Right lung (tissue), 5 donors: ENCODE data around the gene SBK2. TPM values are rescaled to one million over a fixed set of nuclear protein-coding genes. Genes with fewer than 3 reads are reported as not detected.
"Not testable (repeated sequence)": the region's sequence is repeated elsewhere in the genome, so short reads cannot be mapped to it uniquely, and the experiment has no call there.

Experiments
- DNase-seq, 2 donors: peaks; one replicate each; pipeline ENCODE4 v3.0.0-alpha.2; 2013
- polyA plus RNA-seq, 5 donors: library from polyadenylated mRNA; unstranded; fragments of 120-200 nt; gene quantifications; one replicate each; pipeline versions ENCODE4 v1.2.1 to v1.2.3, GENCODE V29; 2013; ENCODE audit warnings: inconsistent platforms in 1 of 5, low replicate concordance in 1 of 5; ENCODE audit not compliant: insufficient read length in 5 of 5, insufficient read depth in 1 of 5

The SBK2 gene
- polyA plus RNA-seq, 5 donors: 0.41 TPM; not detected in 4

DNA sequence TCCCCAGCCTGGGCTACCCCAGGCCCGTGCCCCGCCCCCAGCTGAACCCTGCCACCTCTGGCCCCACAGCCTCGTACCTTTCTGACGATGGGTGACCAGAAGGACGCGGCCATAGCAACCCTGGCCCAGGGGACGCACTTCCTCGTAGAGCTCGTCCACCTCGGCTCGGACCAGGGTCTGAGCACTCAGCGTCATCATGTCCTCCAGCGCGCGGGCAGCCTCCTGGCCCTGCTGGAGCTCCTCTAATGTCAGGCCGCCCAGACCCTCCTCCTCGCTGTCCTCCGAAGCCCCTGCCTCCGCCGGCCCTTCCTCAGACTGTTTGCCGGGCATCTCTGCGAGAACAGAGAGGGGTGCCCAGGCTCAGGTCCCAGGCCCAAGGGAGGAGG, 975 bp downstream of the SBK2 start:
- DNase-seq: no peak

DNA sequence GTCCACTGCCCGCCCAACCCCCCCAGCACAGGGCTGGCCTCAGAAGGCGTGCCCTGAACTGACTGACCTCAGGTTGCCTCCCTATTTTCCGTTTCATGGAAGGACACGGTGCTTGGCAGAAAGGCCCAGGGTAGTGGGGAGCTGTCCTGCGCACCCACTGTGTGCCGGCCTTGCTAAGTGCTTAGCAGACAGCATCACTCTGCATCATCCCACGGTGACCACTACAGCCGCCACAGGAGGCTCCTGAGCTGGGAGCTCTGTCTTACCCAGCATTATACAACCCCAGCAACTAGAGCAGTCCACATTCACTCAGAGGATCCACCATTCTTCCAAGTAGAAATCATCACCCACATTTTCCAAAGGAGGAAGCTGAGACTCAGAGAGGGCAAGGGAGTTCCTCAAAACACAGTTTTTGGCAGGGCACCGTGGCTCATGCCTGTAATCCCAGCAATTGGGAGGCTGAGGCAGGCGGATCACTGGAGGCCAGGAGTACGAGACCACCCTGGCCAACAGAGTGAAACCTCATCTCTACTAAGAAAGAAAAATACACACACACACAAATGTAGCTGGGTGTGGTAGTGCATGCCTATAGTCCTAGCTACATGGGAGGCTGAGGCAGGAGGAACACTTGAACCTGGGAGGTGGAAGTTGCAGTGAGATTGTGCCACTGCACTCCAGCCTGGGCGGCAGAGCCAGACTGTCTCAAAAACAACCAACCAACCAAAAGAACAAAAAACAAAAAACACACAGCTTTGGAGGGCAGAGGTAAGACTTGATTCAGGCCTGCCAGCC, 1.6 kb downstream of the SBK2 start:
- no peak for DNase-seq

DNA sequence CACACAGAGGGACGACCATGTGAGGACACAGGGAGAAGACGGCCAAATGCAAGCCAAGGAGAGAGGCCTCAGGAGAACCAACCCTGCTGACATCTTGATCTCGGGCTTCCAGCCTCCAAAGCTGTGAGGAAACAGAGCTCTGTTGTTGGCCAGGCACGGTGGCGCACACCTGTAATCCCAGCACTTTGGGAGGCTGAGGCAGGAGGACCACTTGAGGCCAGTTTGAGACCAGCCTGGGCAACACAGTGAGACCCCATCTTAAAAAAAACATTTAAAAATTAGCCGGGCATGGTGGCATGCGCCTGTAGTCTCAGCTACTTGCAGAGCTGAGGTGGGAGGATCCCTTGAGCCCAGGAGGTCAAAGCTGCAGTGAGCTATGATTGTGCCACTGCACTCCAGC, 2.7 kb downstream of the SBK2 start:
- not testable (repeated sequence) for DNase-seq

DNA sequence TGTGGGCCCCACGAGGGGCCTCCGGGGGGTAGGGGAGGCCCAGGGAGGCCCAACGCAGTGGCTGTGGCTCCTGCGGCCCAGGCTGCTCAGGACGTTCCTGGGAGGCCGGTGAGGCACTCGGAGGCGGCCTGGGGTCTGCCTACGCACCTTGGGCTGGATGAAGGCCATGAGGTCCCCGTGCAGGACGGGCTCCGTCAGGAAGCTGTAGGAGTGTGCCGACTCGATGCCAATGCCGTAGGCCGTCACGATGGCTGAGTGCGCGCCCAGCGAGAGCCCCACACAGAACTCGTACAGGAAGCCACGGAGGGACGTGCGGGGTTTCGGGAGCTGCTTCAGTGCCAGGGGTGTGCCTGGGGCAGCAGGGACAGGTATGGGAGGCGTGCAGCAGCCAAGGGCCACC, 5.9 kb downstream of the SBK2 start:
- DNase-seq: no peak

DNA sequence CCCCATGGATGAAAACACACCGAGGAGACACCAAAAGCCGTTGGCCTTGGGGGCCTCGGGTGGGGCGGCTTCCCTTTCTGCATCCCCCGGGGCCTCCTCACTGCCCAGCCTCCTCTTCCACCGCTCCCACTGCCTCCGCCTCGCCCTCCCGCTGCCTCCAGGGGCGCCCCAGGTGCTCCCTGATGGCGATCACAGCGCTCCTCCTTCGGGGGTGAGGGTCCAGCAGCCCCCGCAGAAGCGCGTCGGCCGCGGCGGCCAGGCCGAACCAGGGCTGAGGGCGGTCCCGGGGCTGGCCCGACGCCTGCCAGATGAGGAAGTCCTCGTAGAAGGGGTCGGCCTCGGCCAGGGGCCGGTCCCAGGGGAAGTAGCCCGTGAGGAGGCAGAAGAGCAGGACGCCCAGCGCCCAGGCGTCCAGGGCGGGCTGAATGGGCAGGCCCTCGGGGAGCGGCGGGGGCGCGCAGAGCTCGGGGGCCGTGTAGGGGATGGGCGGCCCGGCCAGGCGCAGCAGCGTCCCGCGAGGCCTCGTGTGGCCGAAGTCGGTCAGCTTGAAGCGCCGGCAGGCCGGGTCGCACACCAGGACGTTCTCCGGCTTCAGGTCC, 7.2 kb downstream of the SBK2 start:
- DNase-seq: no peak

DNA sequence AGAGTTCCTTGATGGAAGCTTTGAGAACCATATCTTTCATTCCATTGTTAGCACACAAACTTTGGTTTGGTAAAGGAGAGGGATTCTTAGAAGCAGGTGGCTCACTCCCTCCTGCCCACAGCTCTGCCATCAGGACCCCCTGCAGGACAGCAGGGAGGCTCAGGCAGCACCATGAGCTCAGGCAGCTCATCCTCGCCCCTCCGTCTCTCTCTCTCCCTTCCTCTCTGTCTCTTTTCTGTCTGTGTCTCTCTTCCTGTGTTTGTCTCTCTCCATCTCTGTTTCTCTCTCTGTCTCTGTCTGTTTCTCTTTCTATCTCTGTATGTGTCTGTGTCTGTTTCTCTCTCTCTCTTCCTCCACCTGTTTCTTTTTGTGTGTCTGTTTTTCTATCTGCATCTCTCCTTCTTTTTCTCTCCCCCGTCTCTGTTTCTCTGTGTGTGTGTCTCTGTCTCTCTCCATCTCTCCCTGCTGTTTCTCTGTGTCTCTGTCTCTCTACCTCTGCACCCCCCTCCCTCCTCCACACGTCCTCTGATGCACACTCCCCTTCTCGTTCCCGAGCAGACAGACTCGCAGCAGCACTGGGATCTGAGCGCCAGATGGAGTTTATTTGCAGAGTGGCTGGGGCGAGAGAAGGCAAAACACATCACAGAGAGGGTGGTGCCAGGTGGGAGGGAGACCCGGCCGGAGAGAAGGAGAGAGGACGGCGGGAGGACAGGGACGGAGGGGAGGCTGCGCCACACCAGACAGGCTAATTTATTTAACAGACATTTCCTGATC, 8.7 kb downstream of the SBK2 start:
- no peak for DNase-seq

DNA sequence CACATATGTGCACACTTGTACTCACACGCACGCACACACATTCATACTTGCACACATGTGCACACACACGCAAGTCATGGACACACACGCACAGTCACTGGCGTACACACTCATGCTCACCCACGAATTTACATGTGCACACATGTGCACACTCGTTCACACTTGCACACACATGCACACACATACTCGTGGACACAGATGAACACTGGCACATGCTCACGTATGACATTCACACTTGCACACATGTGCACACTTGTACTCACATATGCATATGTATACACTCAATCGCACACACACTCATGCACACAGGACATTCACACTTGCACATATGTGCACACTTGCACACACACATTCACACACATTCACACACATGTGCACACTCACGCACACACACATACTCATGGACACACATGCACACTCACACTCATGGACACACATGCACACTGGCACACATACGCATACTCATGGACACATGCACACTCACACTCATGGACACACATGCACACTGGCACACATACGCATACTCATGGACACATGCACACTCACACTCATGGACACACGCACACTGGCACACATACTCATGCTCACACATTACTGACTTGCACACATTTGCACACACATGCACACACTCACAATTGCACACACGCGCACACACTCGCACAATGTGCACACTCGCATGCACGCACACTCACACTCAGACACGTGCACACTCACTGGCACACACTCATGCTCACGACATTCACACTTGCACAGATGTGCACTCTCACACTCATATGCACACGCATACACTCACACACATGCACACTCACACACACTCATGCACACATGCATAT, 9.5 kb downstream of the SBK2 start:
- no peak for DNase-seq

DNA sequence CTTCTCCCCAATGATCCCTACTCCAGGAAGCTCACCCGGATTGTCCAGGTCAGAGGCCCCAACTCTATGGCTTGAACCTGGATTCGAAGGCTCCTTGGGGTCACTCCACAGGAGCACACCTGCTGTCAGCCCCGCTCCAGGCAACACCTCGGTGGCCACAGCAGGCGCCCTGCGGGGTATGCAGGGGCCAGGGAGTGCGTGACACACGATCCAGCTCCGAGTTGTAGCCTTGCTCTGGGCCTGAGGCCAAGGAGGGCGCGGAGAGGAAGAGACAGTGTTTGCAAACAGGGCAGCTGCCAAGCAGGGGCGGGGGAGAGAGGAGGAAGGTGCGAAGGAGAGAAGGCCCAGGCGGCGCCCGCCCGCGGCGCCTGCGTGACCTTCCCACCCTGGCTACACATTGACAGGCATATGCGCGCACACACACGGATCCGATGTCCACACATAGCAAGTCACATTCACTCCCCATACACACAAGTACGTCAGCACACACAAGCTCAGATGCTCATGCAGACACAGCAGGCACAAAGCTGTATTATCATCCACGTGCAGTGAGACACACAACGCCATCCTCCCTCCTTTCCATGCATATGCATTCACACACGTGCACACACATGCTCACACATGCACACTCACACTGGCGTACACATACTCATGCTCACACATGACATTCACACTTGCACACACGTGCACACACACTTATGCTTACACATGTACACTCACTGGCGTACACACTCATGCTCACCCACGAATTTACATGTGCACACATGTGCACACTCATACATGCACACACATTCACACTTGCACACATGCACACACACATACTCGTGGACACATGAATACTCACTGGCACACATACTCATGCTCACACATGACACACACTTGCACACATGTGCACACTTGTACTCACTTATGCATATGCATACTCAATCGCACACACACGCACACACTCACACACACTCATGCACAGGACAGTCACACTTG, 10.4 kb downstream of the SBK2 start:
- DNase-seq: peak; percentile 72 to 83

DNA sequence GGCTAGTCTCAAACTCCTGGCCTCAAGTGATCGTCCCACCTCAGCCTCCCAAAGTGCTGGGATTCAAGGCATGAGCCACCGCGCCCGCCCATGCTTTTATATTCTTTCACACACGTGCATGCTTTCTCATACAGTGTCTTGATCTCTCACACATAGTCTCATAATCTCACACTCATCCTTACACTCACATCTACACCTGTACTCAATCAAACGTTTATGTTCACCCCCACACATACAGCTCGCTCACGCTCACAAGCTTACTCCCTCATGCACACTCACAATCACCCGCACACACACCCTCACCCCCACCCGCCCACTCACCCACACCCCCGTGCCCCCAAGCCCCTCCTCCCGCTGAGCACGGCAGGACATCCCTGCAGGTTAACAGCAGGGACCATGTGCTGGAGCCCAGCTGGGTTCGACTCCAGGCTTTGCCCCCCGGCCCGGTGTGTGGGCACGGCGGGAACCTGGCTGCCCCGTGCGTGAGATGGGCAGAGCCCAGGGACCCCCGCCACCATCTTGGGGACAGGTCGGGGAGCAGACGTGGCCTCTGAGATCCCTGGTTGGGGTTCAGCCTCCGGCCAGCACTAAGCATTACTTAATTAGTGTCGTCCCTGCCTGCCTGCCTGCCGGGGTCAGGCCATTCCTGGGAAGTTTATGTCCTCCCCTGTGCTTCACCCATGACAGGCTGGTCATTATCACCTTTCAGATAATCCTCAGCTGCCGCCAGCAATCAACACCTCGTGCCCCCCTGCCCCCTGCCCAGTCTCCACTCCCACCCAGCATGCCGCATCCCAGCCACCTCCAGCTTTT, 11.4 kb downstream of the SBK2 start:
- no peak for DNase-seq

DNA sequence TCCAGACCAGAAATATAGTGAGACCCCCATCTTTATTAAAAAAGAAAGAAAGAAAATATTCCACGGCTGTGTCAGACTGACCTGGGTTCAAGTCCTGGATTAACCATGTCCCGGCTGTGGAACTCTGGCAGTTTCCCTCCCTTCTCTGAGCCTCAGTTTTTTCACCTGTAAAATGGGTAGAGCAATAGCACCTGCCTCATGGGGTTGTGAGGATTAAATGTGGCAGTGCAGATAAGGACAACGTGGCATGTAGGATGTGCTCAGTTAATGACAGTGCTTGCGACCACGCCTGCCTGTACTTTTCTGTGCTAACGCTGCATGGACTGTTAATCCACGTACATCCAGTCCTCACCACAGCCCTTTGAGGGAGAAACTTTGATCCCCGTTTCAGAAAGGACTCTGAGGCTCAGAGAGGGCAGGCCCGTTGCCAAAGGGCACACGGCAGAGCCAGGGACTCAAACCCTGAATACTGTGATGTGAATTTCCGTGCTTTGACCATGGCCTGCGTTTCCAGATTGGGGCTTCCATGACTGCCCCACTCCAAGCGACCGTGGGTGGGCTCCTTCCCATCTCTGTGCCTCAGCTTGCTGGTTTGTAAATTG, 16.1 kb downstream of the SBK2 start:
- DNase-seq: no peak

DNA sequence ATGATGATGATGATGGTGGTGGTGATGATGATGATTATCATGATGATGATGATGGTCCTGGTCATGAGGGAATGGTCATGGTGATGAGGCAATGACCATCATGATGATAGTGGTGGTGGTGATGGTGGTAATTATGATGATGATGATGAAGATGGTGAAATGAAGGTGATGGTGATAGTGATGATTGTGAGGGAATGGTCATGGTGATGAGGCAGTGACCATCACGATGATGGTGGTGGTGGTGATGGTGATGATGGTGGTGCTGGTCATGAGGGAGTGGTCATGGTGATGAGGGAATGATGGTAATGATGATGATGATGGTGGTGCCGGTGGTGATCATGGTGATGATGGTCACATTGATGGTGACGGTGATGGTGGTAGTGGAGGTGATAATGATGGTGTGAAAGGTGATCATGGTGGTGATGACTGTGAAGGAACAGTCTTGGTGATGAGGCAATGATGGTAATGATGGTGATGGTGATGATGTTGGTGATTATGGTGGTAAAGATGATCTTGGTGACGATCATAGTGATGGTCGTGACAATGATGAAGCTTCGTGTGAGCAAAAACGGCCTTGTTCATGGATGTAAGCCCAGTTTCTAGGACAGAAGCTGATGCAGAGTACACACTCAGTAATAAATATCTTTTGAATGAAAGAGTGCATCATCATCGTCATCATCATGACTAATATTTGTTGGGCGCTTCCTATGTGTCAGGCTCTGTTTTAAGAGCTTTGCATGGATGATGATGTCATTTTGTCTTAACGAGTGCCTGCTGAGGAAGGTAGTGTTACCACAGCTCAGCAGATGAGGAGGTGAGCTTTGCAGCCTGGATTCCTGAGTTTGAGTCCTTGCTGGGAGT, 17.3 kb downstream of the SBK2 start:
- DNase-seq: no peak

DNA sequence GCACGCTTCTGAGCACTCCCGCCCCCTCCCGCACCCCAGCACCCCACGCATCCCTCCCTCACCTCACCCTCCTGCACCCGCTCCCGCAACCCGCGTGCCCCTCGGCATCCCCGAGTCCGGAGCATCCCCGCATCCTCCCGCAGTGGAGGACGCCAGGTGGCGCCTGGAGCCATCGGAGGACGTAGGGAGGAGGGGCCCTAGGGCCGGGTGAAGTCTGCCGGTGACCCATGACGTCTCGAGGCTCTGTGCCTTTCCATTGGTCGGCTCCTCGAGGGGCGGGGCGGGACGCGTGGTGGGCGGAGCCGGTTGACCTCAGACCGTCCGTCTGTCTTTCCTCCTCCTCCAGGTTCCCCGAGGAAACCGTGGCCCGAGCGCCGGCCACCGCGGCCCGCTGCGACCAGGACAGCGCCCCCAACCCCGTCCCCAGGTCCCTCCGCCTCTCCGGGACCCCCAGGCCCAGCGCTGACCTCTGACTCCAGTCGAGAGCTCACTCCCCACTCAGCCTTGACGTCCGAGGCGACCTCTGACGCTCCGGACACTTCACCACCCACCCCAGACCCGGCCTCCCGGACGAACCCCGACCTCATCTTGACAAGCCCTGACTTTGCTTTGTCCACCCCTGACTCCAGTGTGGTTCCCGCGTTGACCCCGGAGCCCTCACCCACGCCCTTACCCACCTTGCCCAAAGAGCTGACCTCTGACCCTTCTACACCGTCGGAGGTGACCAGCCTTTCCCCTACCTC, 19.9 kb downstream of the SBK2 start:
- DNase-seq: peak; percentile 85 to 90

DNA sequence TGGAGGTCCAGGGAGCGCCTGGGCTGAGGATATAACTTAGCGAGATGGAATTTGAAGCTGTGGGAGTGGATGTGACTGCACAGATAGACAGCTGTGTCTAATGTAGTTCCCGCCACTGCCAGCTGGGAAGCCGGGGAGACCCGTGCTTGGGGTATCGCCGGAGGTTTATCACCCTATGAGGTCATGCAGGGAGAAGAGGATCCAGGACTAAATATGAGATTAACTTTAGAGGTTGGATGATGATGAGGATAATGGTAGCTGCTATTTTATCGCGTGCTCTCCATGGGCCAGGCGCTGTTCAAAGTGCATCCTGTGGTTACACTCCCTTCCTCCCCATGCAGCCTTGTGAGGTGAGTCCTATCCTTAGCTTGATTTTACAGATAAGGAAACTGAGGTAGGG, 28.8 kb downstream of the SBK2 start:
- no peak for DNase-seq

DNA sequence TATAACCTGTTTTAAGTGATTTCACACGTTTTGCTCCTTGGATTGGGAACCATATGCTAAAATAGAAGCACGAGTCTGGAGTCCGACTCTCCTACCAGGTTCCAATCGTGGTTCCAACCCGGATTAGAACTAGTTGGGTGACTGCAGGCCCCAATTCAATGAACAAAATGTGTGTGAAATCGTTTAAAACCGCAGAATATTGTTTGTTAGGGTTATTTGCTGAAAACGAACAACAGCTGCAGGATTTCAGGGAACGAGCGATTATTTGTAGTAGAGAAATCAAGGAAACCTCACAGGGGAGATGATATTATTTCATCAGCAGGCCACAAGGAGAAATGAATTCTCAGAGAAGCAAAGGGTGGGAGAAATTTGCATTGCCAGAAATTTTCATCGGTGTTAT, 32.0 kb downstream of the SBK2 start:
- no peak for DNase-seq

DNA sequence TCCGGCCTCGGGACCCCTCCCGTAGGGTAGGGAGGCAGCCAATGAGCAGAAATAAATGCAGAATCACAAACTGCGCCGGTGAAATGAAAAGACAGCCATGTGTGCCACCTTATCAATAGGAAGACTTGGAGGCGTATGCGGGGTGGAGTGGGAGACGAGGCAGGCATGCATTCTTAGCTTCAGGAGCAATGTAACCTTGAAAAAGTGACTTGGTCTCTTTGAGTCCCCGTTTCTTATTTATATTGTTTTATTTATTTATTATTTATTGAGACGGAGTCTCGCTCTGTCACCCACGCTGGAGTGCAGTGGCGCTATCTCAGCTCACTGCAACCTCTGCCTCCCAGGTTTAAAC, 32.7 kb downstream of the SBK2 start:
- DNase-seq: no peak

DNA sequence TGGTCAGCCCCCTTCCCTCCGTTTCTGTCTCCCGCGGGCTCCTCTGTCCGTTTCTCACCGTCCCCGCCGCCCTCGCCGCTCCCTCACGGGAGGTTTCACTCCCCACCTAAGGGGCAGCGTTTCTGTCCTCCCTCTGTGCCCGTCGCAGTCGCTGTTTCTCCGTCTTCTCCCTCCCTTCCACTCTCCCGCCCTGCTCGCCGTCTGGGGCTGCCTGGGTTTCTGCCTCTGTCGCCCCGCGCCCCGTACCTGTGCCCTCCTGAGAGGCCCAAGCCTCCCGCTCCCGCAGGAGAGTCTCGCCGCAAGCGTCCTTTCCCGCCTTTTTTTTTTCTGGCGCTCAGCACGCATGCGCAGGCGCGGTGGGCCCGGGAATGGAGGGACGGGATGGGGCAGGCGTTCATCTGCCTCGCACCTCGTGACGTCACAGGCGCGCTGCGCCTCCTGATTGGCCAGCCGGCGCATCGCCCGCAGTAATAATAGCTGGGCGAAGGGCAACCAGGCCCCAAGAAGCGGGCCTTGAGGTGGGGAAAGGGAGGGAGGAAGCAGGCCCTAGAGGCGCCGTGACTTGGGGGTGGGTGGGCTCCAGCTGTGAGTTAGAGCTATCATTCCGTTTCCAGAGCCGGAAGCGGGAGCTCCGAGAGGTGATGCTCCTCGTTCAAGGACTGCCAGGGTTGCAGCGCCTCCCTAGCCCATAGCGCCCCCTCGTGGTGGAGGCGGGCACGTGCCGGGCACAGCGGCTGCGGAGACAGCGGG, 33.3 kb downstream of the SBK2 start:
- peak; percentile 91 to 92 for DNase-seq

DNA sequence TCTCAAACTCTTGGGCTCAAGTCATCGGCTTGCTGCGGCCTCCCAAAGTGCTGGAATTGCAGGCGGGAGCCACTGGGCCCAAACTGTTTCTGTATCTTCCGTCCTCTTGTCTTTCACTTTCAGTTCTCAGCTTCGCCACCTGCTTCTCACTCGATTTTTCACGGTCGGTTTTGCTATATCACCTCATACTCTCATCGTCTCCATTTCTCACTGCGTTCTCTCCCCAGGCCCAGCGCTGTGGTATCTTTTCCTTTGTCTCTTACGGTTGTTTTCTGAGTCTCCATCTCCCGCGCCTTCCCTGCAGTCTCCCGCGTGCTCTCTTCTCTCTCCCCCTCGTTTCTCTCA, 33.8 kb downstream of the SBK2 start:
- DNase-seq: no peak
